GM12865 (cell line): ENCODE results near the gene SETMAR.

Experiments used
- DNase-seq: peaks from one replicate; pipeline ENCODE4 v3.0.0; 2010; ENCODE audit warnings: low read depth
- H3K4me3 ChIP-seq: 2 replicates; pipeline ENCODE4 v1.5.1; 2011; ENCODE audit warnings: mild to moderate bottlenecking, low read depth, low read length, control low read depth
- TF ChIP-seq, protein P1 (sequence below): IDR thresholded peaks from 2 replicates; pipeline ENCODE4 v1.5.1; 2011; ENCODE audit warnings: low read length, control low read depth, low read depth, inconsistent platforms; ENCODE audit not compliant: insufficient read depth; ENCODE audit errors: missing control alignments

Gene SETMAR

DNA sequence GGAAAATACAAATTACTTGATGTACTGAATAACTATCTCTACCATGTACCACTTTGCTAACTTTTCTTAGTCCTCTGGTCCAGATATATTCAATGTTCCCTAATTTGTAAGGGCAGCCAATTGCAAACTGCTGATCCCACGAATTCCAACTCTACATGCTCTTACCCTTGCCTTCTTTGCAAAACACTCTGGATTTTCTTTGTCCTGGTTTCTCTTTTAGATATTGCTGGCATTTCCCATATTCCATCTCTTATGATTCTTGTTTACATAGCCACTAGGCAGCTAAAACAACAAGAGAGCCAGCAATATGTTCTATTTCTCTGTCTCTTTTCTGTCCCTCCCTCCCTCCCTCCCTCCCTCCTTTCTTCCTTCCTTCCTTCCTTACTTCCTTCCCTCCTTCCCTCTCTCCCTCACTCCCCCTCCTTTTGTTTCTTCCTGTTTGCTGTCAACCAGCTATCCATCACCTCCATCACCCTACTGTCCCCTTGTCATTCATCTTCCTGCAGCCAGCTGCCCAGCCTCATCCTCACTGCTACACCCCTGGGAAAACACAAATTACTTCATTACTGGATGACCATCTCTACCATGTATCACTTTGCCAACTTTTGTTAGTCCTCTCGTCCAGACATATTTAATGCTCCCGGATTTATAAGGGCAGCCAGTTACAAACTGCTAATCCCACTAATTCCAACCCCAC lies 33.8 kb downstream of the SETMAR start:
- no peak for DNase-seq
- no peak overlapping the region for H3K4me3 ChIP-seq
- TF ChIP-seq, protein P1, sequence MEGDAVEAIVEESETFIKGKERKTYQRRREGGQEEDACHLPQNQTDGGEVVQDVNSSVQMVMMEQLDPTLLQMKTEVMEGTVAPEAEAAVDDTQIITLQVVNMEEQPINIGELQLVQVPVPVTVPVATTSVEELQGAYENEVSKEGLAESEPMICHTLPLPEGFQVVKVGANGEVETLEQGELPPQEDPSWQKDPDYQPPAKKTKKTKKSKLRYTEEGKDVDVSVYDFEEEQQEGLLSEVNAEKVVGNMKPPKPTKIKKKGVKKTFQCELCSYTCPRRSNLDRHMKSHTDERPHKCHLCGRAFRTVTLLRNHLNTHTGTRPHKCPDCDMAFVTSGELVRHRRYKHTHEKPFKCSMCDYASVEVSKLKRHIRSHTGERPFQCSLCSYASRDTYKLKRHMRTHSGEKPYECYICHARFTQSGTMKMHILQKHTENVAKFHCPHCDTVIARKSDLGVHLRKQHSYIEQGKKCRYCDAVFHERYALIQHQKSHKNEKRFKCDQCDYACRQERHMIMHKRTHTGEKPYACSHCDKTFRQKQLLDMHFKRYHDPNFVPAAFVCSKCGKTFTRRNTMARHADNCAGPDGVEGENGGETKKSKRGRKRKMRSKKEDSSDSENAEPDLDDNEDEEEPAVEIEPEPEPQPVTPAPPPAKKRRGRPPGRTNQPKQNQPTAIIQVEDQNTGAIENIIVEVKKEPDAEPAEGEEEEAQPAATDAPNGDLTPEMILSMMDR = no peak

DNA sequence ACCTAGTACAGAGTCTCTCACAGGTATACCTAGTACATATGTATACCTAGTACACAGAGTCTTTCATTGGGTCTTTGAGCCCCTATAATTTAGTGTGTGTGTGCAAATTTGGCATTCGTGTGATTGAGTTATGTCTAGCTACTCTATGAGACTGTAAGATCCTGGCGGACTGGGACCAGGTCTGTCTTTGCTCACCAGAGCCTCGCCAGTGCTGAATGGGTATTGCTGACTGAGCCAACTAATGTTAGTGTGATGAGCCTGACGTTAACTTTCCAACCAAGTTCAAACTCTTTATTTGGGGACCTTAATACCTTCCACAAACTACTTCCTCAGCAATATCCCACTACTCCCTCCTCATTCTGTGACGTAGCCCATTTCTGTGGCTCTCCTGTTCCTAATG lies 35.6 kb downstream of the SETMAR start:
- TF ChIP-seq, protein P1 = no peak
- DNase-seq = no peak
- H3K4me3 ChIP-seq = no peak overlapping the region

DNA sequence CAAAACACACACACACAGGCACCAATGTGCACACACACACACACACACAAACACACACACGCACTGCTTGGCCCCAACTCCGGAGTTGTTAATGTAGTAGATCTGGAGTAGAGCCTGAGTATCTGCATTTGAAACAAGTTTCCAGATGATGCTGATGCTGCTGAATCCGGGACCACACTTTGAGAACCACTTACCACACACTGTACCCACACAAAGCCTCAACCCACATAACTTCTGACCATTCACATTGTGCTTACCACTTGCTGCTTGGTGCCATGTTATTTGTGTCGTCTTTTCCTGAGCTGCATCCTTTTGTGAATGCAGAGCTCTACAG lies 36.9 kb downstream of the SETMAR start:
- TF ChIP-seq, protein P1 = no peak
- no peak for DNase-seq
- H3K4me3 ChIP-seq = no peak overlapping the region

DNA sequence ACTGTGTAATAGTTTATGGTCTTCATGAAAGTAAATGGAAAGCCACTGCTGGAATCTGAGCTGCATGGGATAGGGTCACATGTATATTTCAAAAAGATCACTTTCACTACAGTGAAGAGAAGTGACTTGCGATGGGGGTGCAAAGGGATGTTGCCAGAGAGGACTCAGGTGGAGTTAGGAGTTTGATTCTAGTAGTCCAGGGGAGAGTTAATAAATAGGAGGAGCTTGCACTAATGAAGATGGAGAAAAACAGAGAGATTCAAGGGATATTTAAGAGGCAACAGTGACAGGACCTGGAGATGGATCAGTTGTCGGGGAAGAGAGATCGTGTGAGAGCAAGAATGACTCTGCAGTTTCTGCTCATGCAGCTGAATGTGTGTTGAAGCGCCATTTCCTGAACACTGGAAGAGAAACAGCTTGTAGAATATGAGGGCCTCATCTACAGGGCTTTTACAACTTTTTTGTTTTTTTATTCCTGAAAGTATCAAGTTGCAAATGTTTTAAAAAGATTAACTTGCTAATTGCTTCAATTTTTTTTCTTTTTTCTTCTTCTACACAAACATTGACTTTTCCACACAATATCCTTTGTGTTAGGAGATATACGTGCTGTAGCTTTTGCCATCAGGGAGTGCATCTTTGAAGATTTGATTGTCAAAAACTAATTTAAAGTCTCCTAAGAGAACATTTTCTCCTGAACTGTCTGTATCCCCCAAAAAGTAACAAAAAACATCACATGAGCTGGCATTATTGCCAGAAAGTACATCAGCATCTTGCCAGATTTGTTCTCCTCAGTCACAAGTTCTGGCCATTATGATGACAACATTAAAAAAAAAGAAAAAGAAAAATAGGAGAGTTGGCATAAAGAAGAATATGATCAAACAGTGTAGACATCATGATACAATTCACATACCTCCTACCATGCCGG lies 37.5 kb downstream of the SETMAR start:
- no peak for DNase-seq
- no peak overlapping the region for H3K4me3 ChIP-seq
- TF ChIP-seq, protein P1 = no peak

DNA sequence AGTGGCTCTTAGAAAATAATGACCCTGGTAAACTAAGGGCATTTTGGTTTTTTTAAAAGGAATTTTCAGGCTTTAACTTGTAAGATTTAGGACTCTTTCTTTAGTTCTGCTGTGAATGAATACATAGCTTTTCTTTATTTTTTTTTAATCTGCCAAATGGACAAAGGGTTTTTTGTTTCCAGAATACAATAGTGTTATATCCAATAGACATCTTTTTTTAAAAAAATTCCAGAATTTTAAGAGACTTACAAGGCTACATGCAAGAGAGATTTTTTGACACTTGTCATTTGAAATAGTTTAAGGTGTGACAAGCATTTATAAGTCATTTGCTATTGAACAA lies 38.1 kb downstream of the SETMAR start:
- H3K4me3 ChIP-seq = no peak overlapping the region
- DNase-seq = no peak
- TF ChIP-seq, protein P1 = no peak

DNA sequence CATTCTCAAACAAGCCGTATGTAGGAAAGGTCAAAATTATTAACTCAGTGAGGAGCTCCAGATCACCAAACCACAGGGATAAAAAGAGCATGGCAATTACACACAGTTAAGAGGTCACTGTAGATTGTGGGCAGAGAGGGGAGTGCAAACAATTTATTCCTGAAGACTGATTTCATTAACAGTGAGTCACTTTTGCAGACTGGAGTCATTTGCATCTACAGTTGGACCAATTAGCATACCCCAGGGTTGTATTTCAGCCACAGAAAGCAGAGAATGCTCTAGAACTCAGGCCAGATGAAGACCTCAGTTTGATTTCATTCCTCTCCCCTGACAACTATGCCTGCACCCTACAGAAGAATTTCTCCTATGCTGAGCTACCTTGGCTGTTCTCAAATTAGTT lies 40.1 kb downstream of the SETMAR start:
- TF ChIP-seq, protein P1 = no peak
- DNase-seq = no peak

More for the DNA sequence above, 40.1 kb downstream of the SETMAR start:
- H3K4me3 ChIP-seq = no peak overlapping the region
